HepG2 (cell line): ENCODE measurements around the gene TMEM238. TPM values are rescaled to one million over a fixed set of nuclear protein-coding genes. Genes with fewer than 3 reads are reported as not detected.
A peak's percentile ranks its signal among the peaks of the same experiment; 100 is the strongest.

Experiments used
- ARNT ChIP-seq: fragments of 450-650 bp; IDR thresholded peaks from 2 replicates; pipeline ENCODE4 v1.6.1; 2017
- ARNTL ChIP-seq: sonication (generic); formaldehyde crosslinking; IDR thresholded peaks from 2 replicates; pipeline ENCODE4 v1.4.0; 2020; ENCODE audit warnings: mild to moderate bottlenecking, missing genetic modification reagents
- E2F5 ChIP-seq: sonication (generic); formaldehyde crosslinking; conservative IDR thresholded peaks from 2 replicates; pipeline ENCODE4 v1.4.0; 2020; ENCODE audit warnings: missing genetic modification reagents
- ELF3 ChIP-seq: IDR thresholded peaks from 2 replicates; pipeline ENCODE4 v1.6.1; 2016; ENCODE audit warnings: missing genetic modification reagents, missing compliant biosample characterization
- HOXA5 ChIP-seq: sonication (generic); formaldehyde crosslinking; IDR thresholded peaks from 2 replicates; pipeline ENCODE4 v1.4.0; 2020; ENCODE audit warnings: missing genetic modification reagents
- KLF11 ChIP-seq: IDR thresholded peaks from 2 replicates; pipeline ENCODE4 v1.6.1; 2016; ENCODE audit warnings: missing compliant biosample characterization
- MBD4 ChIP-seq: IDR thresholded peaks from 2 replicates; pipeline ENCODE4 v1.6.1; 2012; ENCODE audit warnings: low read length, inconsistent platforms, borderline replicate concordance
- MZF1 ChIP-seq: sonication (generic); formaldehyde crosslinking; IDR thresholded peaks from 2 replicates; pipeline ENCODE4 v1.8.1; 2023; ENCODE audit warnings: mild to moderate bottlenecking, missing genetic modification reagents, borderline replicate concordance
- RELA ChIP-seq: sonication (generic); formaldehyde crosslinking; IDR thresholded peaks from 2 replicates; pipeline ENCODE4 v1.4.0; 2020; ENCODE audit warnings: missing genetic modification reagents
- TIGD3 ChIP-seq: sonication (generic); formaldehyde crosslinking; IDR thresholded peaks from 2 replicates; pipeline ENCODE4 v1.5.1; 2020; ENCODE audit warnings: mild to moderate bottlenecking, missing genetic modification reagents, borderline replicate concordance
- ZBTB46 ChIP-seq: sonication (generic); formaldehyde crosslinking; IDR thresholded peaks from 2 replicates; pipeline ENCODE4 v1.4.0; 2020; ENCODE audit warnings: mild to moderate bottlenecking, missing genetic modification reagents, borderline replicate concordance
- ZNF234 ChIP-seq: sonication (generic); formaldehyde crosslinking; conservative IDR thresholded peaks from 2 replicates; pipeline ENCODE4 v1.5.1; 2020; ENCODE audit warnings: mild to moderate bottlenecking, missing genetic modification reagents
- ZNF337 ChIP-seq: sonication (generic); formaldehyde crosslinking; IDR thresholded peaks from 2 replicates; pipeline ENCODE4 v1.5.1; 2020; ENCODE audit warnings: missing genetic modification reagents, low read depth, mild to moderate bottlenecking, borderline replicate concordance
- ZNF550 ChIP-seq: sonication (generic); formaldehyde crosslinking; IDR thresholded peaks from 2 replicates; pipeline ENCODE4 v1.4.0; 2020; ENCODE audit warnings: mild to moderate bottlenecking, missing genetic modification reagents, borderline replicate concordance
- ZNF674 ChIP-seq: sonication (generic); formaldehyde crosslinking; IDR thresholded peaks from 2 replicates; pipeline ENCODE4 v1.5.0; 2020; ENCODE audit warnings: low read depth, mild to moderate bottlenecking, missing genetic modification reagents
- polyA plus RNA-seq, 8 experiments: library from polyadenylated mRNA; depleted of rRNA in 3 of 8; stranded (reverse) in 7 of 8; unstranded in 1 of 8; fragments of >200 nt; fragmentation: Illumina TruSeq in 4 of 8; extraction: Trizol in 4 of 8; gene quantifications; 2 replicates each; pipeline versions ENCODE4 v1.2.1 to v1.2.3, GENCODE V29; 2011 to 2016; ENCODE audit warnings: low read depth in 4 of 8, missing spikeins in 1 of 8, mixed read lengths in 1 of 8; ENCODE audit not compliant: insufficient read depth in 1 of 8
- total RNA-seq, 5 experiments: library from RNA; depleted of rRNA; stranded (reverse); fragments of >200 nt; fragmentation: Illumina TruSeq; extraction: Trizol; gene quantifications; 2 replicates each; pipeline ENCODE4 v1.2.3, GENCODE V29; 2016; ENCODE audit warnings: low read depth in 1 of 5
- TF ChIP-seq, protein P1 (sequence below): IDR thresholded peaks from 2 replicates; pipeline ENCODE4 v1.6.1; 2016; ENCODE audit warnings: missing compliant biosample characterization, missing genetic modification reagents, borderline replicate concordance
- TF ChIP-seq, protein P2 (sequence below): sonication (generic); formaldehyde crosslinking; IDR thresholded peaks from 2 replicates; pipeline ENCODE4 v1.9.0; 2022; ENCODE audit warnings: low read depth, missing genetic modification reagents
- TF ChIP-seq, protein P3 (sequence below): sonication (generic); formaldehyde crosslinking; IDR thresholded peaks from 2 replicates; pipeline ENCODE4 v1.8.0; 2022; ENCODE audit warnings: missing genetic modification reagents, low read depth, mild to moderate bottlenecking, borderline replicate concordance
- TF ChIP-seq, protein P4 (sequence below), 2 experiments: sonication (generic) in 1 of 2; formaldehyde crosslinking in 1 of 2; IDR thresholded peaks; 2 replicates each; pipeline versions ENCODE4 v1.4.0 to v1.6.1; 2018 to 2020; ENCODE audit warnings: missing genetic modification reagents in 2 of 2, borderline replicate concordance in 1 of 2, low read depth in 1 of 2, mild to moderate bottlenecking in 1 of 2, missing biosample characterization in 1 of 2

TMEM238 gene
- total and polyA plus RNA-seq, 2 of the 13 experiments (the other 11 are each of a cell fraction or from before 2014, with no cell fraction given): not detected

DNA sequence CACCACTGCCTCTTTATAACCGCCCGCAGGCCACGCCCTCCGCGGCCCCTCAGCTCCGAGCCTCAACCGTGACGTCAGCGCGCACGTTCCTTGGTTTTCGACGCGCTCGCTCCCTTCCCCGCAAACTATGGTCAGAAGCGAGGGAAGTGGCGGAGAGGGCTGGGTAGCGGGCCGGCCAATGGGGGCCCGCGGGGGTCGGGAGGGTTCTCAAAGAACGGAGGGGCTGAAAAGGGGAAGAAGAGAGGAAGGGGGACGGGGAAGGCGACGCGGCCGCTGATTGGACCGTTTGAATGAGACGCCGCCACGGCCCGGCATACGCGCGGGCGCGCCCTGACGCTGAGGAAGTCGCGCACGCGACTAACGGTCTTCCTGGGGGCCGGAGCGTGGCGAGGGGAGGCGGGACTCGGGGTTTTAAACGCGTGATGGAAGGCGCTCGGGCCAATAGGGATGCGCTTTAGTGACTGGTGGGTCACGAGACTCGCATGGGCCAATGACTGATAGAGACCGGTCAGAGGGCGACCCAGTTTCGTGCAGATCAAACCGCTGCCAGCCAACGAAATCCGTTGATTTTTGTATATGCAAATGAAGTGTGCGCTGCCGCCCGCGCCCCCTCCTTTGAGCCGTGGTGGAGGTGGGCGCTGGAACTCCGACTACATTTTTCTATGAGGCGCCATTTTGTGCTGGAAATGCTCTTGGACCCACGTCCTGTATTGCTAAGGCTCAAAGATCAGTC is 23.9 kb upstream of the TMEM238 start (continued):
- TF ChIP-seq ZNF337 (CRISPR knock-in tag) (no peak), ARNTL (CRISPR knock-in tag) (peak; percentile 74), HOXA5 (CRISPR knock-in tag) (peak; percentile 78; the same call in 1 of the 2 replicates), ZNF234 (peak; percentile 43; the same call in 1 of the 2 replicates), ZNF550 (no peak), ELF3 (CRISPR knock-in tag) (peak; percentile 27; the same call in 1 of the 2 replicates), RELA (CRISPR knock-in tag) (no peak), KLF11 (CRISPR knock-in tag) (peak; percentile 72; the same call in 1 of the 2 replicates), ZBTB46 (CRISPR knock-in tag) (no peak), MZF1 (CRISPR knock-in tag) (no peak), ARNT (no peak), MBD4 (no peak), TIGD3 (CRISPR knock-in tag) (no peak), E2F5 (CRISPR knock-in tag) (no peak), ZNF674 (no peak)
- TF ChIP-seq, protein P1, sequence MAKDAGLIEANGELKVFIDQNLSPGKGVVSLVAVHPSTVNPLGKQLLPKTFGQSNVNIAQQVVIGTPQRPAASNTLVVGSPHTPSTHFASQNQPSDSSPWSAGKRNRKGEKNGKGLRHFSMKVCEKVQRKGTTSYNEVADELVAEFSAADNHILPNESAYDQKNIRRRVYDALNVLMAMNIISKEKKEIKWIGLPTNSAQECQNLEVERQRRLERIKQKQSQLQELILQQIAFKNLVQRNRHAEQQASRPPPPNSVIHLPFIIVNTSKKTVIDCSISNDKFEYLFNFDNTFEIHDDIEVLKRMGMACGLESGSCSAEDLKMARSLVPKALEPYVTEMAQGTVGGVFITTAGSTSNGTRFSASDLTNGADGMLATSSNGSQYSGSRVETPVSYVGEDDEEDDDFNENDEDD (CRISPR knock-in tag): peak; percentile 87
- TF ChIP-seq, protein P2, sequence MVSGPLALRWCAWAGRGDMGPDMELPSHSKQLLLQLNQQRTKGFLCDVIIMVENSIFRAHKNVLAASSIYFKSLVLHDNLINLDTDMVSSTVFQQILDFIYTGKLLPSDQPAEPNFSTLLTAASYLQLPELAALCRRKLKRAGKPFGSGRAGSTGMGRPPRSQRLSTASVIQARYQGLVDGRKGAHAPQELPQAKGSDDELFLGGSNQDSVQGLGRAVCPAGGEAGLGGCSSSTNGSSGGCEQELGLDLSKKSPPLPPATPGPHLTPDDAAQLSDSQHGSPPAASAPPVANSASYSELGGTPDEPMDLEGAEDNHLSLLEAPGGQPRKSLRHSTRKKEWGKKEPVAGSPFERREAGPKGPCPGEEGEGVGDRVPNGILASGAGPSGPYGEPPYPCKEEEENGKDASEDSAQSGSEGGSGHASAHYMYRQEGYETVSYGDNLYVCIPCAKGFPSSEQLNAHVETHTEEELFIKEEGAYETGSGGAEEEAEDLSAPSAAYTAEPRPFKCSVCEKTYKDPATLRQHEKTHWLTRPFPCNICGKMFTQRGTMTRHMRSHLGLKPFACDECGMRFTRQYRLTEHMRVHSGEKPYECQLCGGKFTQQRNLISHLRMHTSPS: no peak
- TF ChIP-seq, protein P3, sequence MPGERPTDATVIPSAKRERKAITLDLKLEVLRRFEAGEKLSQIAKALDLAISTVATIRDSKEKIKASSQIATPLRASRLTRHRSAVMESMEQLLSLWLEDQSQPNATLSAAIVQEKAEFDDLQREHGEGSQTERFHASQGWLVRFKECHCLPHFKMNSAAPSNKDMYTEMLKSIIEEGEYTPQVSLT (CRISPR knock-in tag): no peak
- TF ChIP-seq, protein P4, sequence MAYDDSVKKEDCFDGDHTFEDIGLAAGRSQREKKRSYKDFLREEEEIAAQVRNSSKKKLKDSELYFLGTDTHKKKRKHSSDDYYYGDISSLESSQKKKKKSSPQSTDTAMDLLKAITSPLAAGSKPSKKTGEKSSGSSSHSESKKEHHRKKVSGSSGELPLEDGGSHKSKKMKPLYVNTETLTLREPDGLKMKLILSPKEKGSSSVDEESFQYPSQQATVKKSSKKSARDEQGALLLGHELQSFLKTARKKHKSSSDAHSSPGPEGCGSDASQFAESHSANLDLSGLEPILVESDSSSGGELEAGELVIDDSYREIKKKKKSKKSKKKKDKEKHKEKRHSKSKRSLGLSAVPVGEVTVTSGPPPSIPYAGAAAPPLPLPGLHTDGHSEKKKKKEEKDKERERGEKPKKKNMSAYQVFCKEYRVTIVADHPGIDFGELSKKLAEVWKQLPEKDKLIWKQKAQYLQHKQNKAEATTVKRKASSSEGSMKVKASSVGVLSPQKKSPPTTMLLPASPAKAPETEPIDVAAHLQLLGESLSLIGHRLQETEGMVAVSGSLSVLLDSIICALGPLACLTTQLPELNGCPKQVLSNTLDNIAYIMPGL (CRISPR knock-in tag; IDR thresholded peaks at IDR 0.05; ENCODE audit: borderline replicate concordance in 1 of 2, low read depth in 1 of 2): peak in 1 of 2 experiments; percentile 62; a peak in 1 of 4 replicates
